Keratinocyte (primary cell): Measurements from ENCODE around the gene CA4.

ENCODE experiments used
- CTCF ChIP-seq, 3 experiments: IDR thresholded peaks in 1 of 3; conservative IDR thresholded peaks in 1 of 3; optimal IDR thresholded peaks in 1 of 3; 2 replicates in 2 of 3; 3 replicates in 1 of 3; pipeline versions ENCODE3 to v1.5.1; 2011; ENCODE audit warnings: low read length in 3 of 3, mild to moderate bottlenecking in 3 of 3, moderate library complexity in 2 of 3, control low read depth in 1 of 3, inconsistent platforms in 1 of 3; ENCODE audit not compliant: insufficient read depth in 2 of 3; ENCODE audit errors: extremely low read depth in 1 of 3
- EZH2 ChIP-seq: IDR thresholded peaks from one replicate; pipeline ENCODE4 v1.6.1; 2012; ENCODE audit warnings: inconsistent platforms, mild to moderate bottlenecking, low read length, moderate library complexity

DNA sequence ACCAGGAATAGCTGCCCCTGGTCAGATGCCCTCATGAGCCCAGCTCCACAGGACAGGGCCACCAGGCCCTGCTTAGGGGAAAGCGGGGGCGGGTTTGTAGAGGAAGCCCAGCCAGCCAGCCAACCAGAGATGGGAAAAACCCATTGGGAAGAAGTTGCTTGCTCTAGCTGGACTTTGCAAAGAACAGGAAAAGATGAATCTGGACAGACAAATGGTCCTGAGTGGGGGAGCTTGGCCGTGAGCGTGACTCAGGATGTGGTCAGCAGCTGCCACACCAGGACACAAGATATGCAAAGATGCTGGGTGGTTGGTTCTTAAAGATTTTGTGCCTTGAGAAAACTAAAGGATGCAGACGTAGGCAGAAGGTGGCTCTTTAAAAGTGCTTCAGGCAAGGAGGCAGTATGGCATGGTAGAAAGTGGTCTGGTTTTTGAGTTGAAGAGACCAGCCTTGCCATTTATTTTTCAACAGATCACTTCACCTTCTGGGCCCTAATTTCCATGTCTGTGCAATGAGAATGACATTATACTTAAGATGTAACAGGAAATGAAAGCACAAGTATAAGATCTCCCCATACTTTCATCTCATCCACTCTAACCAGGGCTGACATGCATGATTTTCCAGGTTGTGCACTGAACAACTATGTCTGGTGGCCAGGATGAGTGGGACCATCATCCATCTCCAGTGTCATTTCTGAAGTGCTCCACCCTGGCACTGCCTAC is 43.3 kb upstream of the CA4 start:
- TF ChIP-seq CTCF (optimal IDR thresholded peaks at IDR 0.05 in 1 of 3, IDR thresholded peaks at IDR 0.05 in 1 of 3, conservative IDR thresholded peaks at IDR 0.05 in 1 of 3; ENCODE audit: extremely low read depth in 1 of 3, insufficient read depth in 2 of 3, low read length in 3 of 3): no peak
- no peak for TF ChIP-seq EZH2
